GM23338 (cell line): ENCODE measurements around the gene TRAPPC10. TPM values are rescaled to one million over a fixed set of nuclear protein-coding genes. Genes with fewer than 3 reads are reported as not detected.

Source experiments
- ATAC-seq: fragments of 200-7000 bp; cut with Tn5 transposase; 3 replicates; pipeline ENCODE4 v1.9.1; 2020
- DNase-seq: peaks from one replicate; pipeline ENCODE4 v3.0.0-alpha.2; 2015; ENCODE audit warnings: low spot score
- H2AFZ ChIP-seq: fragments of 200-600 bp; sonication (generic); 2 replicates; pipeline ENCODE4 v1.8.0; 2016; ENCODE audit warnings: antibody characterized with exemption, mild to moderate bottlenecking, moderate library complexity
- H3F3A ChIP-seq: fragments of 200-600 bp; sonication (generic); replicated peaks from 2 replicates; pipeline ENCODE4 v1.8.0; 2017; ENCODE audit warnings: antibody characterized with exemption, mixed run types, low read depth
- H3K27ac ChIP-seq: fragments of 200-600 bp; sonication (generic); 2 replicates; pipeline ENCODE4 v1.6.1; 2016; ENCODE audit warnings: low read depth
- H3K27me3 ChIP-seq: fragments of 200-600 bp; sonication (generic); 2 replicates; pipeline ENCODE4 v1.8.0; 2016; ENCODE audit warnings: mild to moderate bottlenecking, mixed run types, moderate library complexity; ENCODE audit not compliant: insufficient read depth
- H3K36me3 ChIP-seq: fragments of 200-600 bp; sonication (generic); 2 replicates; pipeline ENCODE4 v1.8.0; 2016; ENCODE audit warnings: mild to moderate bottlenecking; ENCODE audit not compliant: insufficient read depth
- H3K4me1 ChIP-seq: fragments of 200-600 bp; sonication (generic); 2 replicates; pipeline ENCODE4 v1.8.0; 2016; ENCODE audit warnings: mild to moderate bottlenecking, moderate library complexity; ENCODE audit not compliant: insufficient read depth
- H3K4me2 ChIP-seq: fragments of 200-600 bp; sonication (generic); 2 replicates; pipeline ENCODE4 v1.7.1; 2017; ENCODE audit warnings: mixed run types
- H3K4me3 ChIP-seq: fragments of 200-600 bp; sonication (generic); 2 replicates; pipeline ENCODE4 v1.6.1; 2016; ENCODE audit warnings: mixed run types
- H3K79me2 ChIP-seq: fragments of 200-600 bp; sonication (generic); replicated peaks from 2 replicates; pipeline ENCODE4 v1.8.0; 2017; ENCODE audit warnings: mild to moderate bottlenecking; ENCODE audit not compliant: insufficient read depth
- H3K9me2 ChIP-seq: fragments of 200-600 bp; sonication (generic); 2 replicates; pipeline ENCODE4 v1.8.0; 2017; ENCODE audit not compliant: insufficient read depth
- H4K20me1 ChIP-seq: fragments of 200-600 bp; sonication (generic); replicated peaks from 2 replicates; pipeline ENCODE4 v1.8.0; 2017; ENCODE audit warnings: mild to moderate bottlenecking; ENCODE audit not compliant: insufficient read depth
- H3K27ac Mint-ChIP-seq: 2 replicates; pipeline ENCODE4 v1.8.0; 2020; ENCODE audit warnings: inconsistent platforms, mild to moderate bottlenecking, moderate library complexity, mixed read lengths
- H3K27me3 Mint-ChIP-seq: 3 replicates; pipeline ENCODE4 v1.8.0; 2022; ENCODE audit warnings: low read depth, mild to moderate bottlenecking, moderate library complexity, mixed read lengths, inconsistent platforms; ENCODE audit not compliant: insufficient read depth, poor library complexity
- H3K36me3 Mint-ChIP-seq: 3 replicates; pipeline ENCODE4 v1.8.0; 2021; ENCODE audit warnings: low read depth, mild to moderate bottlenecking, inconsistent platforms, moderate library complexity, mixed read lengths
- H3K4me1 Mint-ChIP-seq: 3 replicates; pipeline ENCODE4 v1.8.0; 2020; ENCODE audit warnings: mild to moderate bottlenecking, inconsistent platforms, mixed read lengths
- H3K4me3 Mint-ChIP-seq: 3 replicates; pipeline ENCODE4 v1.8.0; 2021; ENCODE audit warnings: moderate library complexity, mild to moderate bottlenecking, inconsistent platforms, mixed read lengths
- H3K9me3 Mint-ChIP-seq: 3 replicates; pipeline ENCODE4 v1.8.0; 2020; ENCODE audit warnings: moderate library complexity, mild to moderate bottlenecking, inconsistent platforms, mixed read lengths
- JUNB ChIP-seq: IDR thresholded peaks from one replicate; pipeline ENCODE4 v1.6.1; 2016; ENCODE audit warnings: antibody characterized with exemption; ENCODE audit not compliant: unreplicated experiment
- ZNF331 ChIP-seq: fragments of 250-450 bp; sonication (Bioruptor Pico); IDR thresholded peaks from 2 replicates; pipeline ENCODE4 v1.5.0; 2020; ENCODE audit warnings: low read depth, mild to moderate bottlenecking, moderate library complexity
- polyA plus RNA-seq: library from polyadenylated mRNA; unstranded; fragments of >200 nt; fragmentation: Nextera tagmentation; extraction: Ambion mirVana; gene quantifications from 2 replicates; pipeline ENCODE4 v1.2.1, GENCODE V29; 2016
- total RNA-seq: library from RNA; depleted of rRNA; stranded (reverse); fragments of >200 nt; shearing (Covaris generic); gene quantifications from 2 replicates; pipeline ENCODE4 v1.2.3, GENCODE V29; 2014
- TF ChIP-seq, protein P1 (sequence below), 2 experiments: fragments of 200-600 bp in 1 of 2; sonication (generic) in 1 of 2; conservative IDR thresholded peaks; 2 replicates each; pipeline versions ENCODE4 v1.5.1 to v1.6.1; 2016 to 2017; ENCODE audit warnings: antibody characterized with exemption in 2 of 2, low read depth in 2 of 2, mild to moderate bottlenecking in 2 of 2, moderate library complexity in 1 of 2
- TF ChIP-seq, protein P2 (sequence below): IDR thresholded peaks from one replicate; pipeline ENCODE4 v1.6.1; 2018; ENCODE audit warnings: antibody characterized with exemption; ENCODE audit not compliant: unreplicated experiment

Gene TRAPPC10
- total and polyA plus RNA-seq, 2 experiments from 2014 or later = 14.0 to 27.1 TPM

DNA sequence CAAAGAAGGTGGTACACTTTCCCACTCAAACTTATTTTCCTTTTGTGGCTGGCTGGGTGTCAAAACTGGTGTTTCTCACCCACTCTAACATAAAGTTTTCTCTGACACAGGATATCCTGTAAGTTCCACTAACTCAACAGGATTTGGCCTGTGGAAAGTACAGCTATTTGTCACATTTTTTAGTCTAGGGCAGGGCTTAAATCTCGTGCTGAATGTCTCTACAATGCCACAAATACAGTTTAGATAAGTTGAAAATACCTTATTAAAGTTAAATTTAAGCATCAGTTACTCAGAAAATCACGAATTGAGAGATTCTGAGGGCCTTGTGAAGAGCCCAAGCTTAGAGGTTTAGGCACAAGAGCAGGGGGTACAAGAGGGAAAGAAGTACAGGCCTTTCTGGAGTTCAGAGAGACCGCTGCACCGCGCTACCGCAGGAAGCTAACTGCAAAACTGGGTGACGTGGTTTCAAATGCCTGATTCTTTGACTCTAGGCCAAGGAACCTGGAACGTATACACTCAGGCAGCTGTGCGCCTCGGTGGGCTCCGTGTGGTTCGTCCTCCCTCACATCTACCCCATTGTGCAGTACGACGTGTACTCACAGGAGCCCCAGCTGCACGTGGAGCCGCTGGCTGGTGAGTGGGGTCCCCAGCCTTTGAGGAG lies 71.7 kb downstream of the TRAPPC10 start (continued):
- TF ChIP-seq, protein P1, sequence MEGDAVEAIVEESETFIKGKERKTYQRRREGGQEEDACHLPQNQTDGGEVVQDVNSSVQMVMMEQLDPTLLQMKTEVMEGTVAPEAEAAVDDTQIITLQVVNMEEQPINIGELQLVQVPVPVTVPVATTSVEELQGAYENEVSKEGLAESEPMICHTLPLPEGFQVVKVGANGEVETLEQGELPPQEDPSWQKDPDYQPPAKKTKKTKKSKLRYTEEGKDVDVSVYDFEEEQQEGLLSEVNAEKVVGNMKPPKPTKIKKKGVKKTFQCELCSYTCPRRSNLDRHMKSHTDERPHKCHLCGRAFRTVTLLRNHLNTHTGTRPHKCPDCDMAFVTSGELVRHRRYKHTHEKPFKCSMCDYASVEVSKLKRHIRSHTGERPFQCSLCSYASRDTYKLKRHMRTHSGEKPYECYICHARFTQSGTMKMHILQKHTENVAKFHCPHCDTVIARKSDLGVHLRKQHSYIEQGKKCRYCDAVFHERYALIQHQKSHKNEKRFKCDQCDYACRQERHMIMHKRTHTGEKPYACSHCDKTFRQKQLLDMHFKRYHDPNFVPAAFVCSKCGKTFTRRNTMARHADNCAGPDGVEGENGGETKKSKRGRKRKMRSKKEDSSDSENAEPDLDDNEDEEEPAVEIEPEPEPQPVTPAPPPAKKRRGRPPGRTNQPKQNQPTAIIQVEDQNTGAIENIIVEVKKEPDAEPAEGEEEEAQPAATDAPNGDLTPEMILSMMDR (conservative IDR thresholded peaks at IDR 0.05; ENCODE audit: low read depth in 2 of 2) = no peak
- TF ChIP-seq, protein P2, sequence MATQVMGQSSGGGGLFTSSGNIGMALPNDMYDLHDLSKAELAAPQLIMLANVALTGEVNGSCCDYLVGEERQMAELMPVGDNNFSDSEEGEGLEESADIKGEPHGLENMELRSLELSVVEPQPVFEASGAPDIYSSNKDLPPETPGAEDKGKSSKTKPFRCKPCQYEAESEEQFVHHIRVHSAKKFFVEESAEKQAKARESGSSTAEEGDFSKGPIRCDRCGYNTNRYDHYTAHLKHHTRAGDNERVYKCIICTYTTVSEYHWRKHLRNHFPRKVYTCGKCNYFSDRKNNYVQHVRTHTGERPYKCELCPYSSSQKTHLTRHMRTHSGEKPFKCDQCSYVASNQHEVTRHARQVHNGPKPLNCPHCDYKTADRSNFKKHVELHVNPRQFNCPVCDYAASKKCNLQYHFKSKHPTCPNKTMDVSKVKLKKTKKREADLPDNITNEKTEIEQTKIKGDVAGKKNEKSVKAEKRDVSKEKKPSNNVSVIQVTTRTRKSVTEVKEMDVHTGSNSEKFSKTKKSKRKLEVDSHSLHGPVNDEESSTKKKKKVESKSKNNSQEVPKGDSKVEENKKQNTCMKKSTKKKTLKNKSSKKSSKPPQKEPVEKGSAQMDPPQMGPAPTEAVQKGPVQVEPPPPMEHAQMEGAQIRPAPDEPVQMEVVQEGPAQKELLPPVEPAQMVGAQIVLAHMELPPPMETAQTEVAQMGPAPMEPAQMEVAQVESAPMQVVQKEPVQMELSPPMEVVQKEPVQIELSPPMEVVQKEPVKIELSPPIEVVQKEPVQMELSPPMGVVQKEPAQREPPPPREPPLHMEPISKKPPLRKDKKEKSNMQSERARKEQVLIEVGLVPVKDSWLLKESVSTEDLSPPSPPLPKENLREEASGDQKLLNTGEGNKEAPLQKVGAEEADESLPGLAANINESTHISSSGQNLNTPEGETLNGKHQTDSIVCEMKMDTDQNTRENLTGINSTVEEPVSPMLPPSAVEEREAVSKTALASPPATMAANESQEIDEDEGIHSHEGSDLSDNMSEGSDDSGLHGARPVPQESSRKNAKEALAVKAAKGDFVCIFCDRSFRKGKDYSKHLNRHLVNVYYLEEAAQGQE = no peak

DNA sequence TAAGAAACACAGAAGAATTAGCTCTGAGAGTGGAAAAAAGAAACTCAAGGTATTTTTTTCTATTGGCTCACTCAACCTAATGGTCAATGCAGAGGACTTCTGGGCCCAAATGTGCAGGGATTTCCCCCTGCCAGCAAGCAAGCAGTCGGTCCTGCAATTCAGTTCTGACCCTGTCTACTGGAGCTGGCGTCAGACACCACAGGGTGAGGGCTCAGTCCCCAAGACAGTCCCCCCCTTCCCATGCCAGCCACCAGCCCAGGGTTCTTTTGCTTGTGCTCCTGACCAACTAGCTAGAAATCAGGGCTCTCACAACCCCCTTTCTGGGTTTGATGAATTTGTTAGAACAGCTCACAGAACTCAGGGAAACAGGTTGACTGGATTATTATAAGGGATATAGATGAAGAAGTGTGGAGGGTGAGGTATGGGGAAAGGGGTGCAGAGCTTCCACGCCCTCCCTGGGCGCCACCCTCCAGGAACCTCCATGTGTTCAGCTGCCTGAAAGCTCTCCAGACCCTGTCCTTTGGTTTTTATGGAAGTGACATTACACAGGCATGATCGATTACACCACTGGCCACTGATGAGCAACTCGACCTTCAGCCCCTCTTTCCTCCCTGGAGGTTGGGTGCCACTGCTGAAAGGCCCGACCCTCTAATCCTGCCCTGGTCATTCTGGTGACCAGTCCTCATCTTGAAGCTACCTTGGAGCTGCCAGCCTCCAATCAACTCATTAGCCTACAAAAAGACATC lies 72.6 kb downstream of the TRAPPC10 start:
- Histone ChIP-seq H3F3A (no peaks in the 10 kb centered on the region), H3K27ac (no peak overlapping the region), H3K4me3 (no peak overlapping the region), H3K27me3 (no peaks in the 10 kb centered on the region), H3K4me1 (no peaks in the 10 kb centered on the region), H3K79me2 (no peaks in the 10 kb centered on the region; the same call in 1 of the 2 replicates), H4K20me1 (peaks cover 14% of the 10 kb centered on the region), H2AFZ (no peak overlapping the region), H3K36me3 (0 out of 2 replicates have a peak, but pooled peaks cover 14% of the 10 kb centered on the region), H3K4me2 (no peak overlapping the region), H3K9me2 (no peaks in the 10 kb centered on the region)
- H3K27ac Mint-ChIP-seq = no peak overlapping the region
- H3K9me3 Mint-ChIP-seq = no peaks in the 10 kb centered on the region
- H3K4me3 Mint-ChIP-seq = no peak overlapping the region
- ATAC-seq (no peak), DNase-seq (no peak)
- H3K4me1 Mint-ChIP-seq = no peaks in the 10 kb centered on the region
- H3K27me3 Mint-ChIP-seq = peaks cover 7% of the 10 kb centered on the region
- TF ChIP-seq ZNF331 (CRISPR knock-in tag) = no peak
- TF ChIP-seq, protein P2 = no peak
- TF ChIP-seq, protein P1 (conservative IDR thresholded peaks at IDR 0.05; ENCODE audit: low read depth in 2 of 2) = no peak
- no peak for TF ChIP-seq JUNB
- H3K36me3 Mint-ChIP-seq = peaks cover 66% of the 10 kb centered on the region
